ENCODE results near the gene NFATC3. TPM values are rescaled to one million over a fixed set of nuclear protein-coding genes. Genes with fewer than 3 reads are reported as not detected.
A peak's percentile ranks its signal among the peaks of the same experiment; 100 is the strongest.

Gene NFATC3
- total and polyA plus RNA-seq, 11 donors: 5.9 to 35.1 (median 24.2) TPM

DNA sequence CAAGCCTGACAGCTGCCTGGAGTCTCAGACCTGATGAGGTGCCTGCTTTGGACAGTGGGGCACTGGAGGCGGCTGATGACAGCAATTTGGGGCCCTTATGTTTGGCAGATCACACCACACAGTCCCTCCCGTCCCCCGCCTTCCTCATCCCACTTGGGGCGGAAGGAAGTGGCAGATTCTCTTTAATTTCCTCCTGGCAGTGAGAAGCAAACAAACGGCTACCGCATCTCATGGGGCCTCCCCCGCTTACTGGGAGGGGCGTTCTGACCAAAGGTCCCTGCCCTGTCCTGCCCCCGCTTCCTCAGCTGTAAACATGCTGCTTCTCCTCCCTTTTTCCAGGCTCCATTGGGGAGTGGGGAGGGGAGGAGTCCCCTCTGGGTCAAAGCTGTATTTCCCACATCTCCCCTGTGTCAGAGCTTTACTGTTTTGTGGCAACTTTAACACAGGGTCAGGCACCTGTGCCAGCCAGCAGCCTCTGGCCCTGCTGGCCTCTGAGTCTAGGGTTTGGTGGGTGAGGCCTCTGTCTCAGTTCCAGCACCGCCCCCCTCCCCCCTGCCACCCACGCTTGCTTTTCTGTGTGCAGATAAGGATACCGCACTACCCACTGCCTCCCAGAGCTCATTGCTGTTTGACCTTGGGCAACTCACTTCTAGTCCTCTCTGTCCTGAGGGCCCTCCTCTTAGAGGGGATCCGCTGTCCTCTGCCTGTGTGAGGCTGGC, 5.4 kb upstream of the NFATC3 start:
- Histone ChIP-seq H3K27me3 (no peaks in the 10 kb centered on the region), H3K4me3 (peak overlapping the region in 3 of 12 donors; percentile 4 to 18 (median 6)), H3K9me3 (no peaks in the 10 kb centered on the region), H3K36me3 (peaks cover 0 to 31% (median 0%) of the 10 kb centered on the region in 9 donors), H3K4me1 (peaks cover 5 to 86% (median 47%) of the 10 kb centered on the region in 12 donors), H3K27ac (peak overlapping the region; percentile 74 to 99 (median 87))
- ATAC-seq: peak; percentile 40 to 73 (median 54)
- intact Hi-C loops (cut with DNase I): loop anchor here in 1 of 10 donors (10.0 kb wide), 1 partner anchor 245 kb away; no protein-coding TSS in a partner anchor
- 26 to 40% (median 32%) methylated on average over 12 to 13 of the region's 13 CpGs for whole genome bisulfite sequencing, 4 donors
- TF ChIP-seq, protein P1, sequence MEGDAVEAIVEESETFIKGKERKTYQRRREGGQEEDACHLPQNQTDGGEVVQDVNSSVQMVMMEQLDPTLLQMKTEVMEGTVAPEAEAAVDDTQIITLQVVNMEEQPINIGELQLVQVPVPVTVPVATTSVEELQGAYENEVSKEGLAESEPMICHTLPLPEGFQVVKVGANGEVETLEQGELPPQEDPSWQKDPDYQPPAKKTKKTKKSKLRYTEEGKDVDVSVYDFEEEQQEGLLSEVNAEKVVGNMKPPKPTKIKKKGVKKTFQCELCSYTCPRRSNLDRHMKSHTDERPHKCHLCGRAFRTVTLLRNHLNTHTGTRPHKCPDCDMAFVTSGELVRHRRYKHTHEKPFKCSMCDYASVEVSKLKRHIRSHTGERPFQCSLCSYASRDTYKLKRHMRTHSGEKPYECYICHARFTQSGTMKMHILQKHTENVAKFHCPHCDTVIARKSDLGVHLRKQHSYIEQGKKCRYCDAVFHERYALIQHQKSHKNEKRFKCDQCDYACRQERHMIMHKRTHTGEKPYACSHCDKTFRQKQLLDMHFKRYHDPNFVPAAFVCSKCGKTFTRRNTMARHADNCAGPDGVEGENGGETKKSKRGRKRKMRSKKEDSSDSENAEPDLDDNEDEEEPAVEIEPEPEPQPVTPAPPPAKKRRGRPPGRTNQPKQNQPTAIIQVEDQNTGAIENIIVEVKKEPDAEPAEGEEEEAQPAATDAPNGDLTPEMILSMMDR (IDR thresholded peaks at IDR 0.05): no peak
- TF ChIP-seq POLR2A (IDR thresholded peaks at IDR 0.05): no peak
- peak; percentile 86 to 90 (median 89) for DNase-seq

DNA sequence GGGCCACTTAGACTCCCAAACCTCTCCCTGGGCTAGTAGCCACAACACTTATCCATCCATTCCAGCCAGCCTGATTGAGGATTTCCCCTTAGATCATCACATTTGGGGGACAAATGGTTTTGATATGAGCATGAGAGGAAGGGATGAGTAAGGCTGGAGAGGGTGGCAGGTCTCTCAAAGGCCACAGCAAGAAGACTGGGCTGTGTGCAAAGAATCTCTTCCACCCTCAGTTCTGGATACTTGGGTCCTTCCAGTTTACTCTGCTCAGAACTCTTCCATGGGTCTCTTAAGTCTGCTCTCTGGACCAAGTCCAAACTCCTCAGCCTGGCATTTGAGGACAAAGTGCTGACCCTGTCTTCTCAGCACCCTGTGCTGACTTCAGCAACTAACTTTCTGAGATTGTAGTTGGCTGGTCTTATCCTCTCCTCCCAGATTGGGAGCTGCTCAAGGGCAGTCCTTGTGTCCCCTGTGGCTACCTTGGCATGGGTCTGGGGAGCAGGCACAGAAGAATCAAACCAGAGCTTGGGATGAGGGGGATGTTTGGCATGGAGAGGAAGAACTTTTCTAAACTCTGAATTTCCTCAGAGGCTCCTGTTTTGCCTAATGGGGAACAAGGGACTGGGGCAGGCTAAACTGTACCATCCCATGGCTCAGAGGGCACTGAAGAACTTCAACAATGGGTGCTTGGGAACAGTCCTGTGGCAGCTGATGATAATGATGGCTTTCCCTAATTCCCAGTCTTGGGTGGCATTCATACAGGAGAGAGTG, 3.1 kb upstream of the NFATC3 start:
- ATAC-seq: no peak
- Histone ChIP-seq H3K36me3 (peaks cover 0 to 13% (median 0%) of the 10 kb centered on the region in 9 donors), H3K9me3 (no peaks in the 10 kb centered on the region), H3K27me3 (no peaks in the 10 kb centered on the region), H3K4me3 (no peak overlapping the region), H3K4me1 (peaks cover 5 to 75% (median 50%) of the 10 kb centered on the region in 12 donors), H3K27ac (peak overlapping the region in 5 of 12 donors; percentile 29 to 99 (median 44))
- intact Hi-C loops (cut with DNase I): loop anchor here in 1 of 10 donors (10.0 kb wide), 1 partner anchor 243 kb away; no protein-coding TSS in a partner anchor
- TF ChIP-seq POLR2A (IDR thresholded peaks at IDR 0.05): no peak
- TF ChIP-seq, protein P1 (IDR thresholded peaks at IDR 0.05): no peak
- no peak for DNase-seq

DNA sequence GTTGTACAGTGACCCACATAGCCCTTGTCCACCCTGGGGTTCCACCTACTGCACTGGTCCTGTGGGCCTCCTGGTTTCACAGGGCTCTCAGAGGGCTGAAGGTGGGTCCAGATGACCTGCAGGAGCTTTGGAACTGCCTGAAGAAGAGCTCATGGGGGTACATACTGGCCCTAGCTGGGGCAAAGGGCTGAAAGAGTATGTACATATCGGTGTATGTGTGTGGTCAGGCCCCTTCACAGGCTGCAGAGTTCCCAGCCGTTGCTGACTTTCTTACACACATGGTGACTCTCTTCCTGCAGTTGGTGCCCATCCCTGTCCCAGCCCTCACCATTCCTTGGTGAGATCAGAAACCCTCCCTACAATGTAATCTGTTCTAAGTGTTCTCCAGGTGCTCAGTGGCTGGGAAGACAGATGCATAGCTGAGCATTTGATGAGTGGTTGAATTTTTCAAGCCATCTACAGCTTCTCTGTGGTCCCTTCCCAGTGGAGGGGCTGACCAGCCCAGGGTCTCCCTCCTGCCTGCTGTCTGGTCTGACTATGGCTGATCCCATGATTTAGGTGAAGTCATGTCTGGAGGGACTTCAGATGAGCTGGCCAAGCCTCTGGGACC, 2.4 kb upstream of the NFATC3 start:
- Histone ChIP-seq H3K27me3 (no peaks in the 10 kb centered on the region), H3K4me1 (peaks cover 5 to 80% (median 57%) of the 10 kb centered on the region in 12 donors), H3K36me3 (peaks cover 0 to 7% (median 0%) of the 10 kb centered on the region in 9 donors), H3K27ac (peak overlapping the region in 6 of 12 donors; percentile 34 to 99 (median 98)), H3K9me3 (no peaks in the 10 kb centered on the region), H3K4me3 (no peak overlapping the region)
- intact Hi-C loops (cut with DNase I): loop anchor here in 1 of 10 donors (10.0 kb wide), 1 partner anchor 242 kb away; no protein-coding TSS in a partner anchor
- no peak for TF ChIP-seq POLR2A (IDR thresholded peaks at IDR 0.05)
- TF ChIP-seq, protein P1 (IDR thresholded peaks at IDR 0.05): no peak
- DNase-seq (peak in 1 of 5 donors; percentile 42), ATAC-seq (no peak)
- 90 to 100% (median 92%) methylated on average over 2 of the region's 2 CpGs for whole genome bisulfite sequencing, 4 donors

Data from heart left ventricle (tissue), 16 donors.